H1 (cell line): ENCODE results near the gene KRT23. TPM values are rescaled to one million over a fixed set of nuclear protein-coding genes. Genes with fewer than 3 reads are reported as not detected.

Experiments used
- CBX8 ChIP-seq: fragments of 300-800, 300-1000 bp; sonication (generic); IDR thresholded peaks from 2 replicates; pipeline ENCODE4 v1.7.1; 2016; ENCODE audit warnings: low read depth, low read length, borderline replicate concordance
- ZNF274 ChIP-seq: IDR thresholded peaks from 2 replicates; pipeline ENCODE4 v1.7.0; 2012; ENCODE audit warnings: low read length, borderline replicate concordance; ENCODE audit errors: extremely low read depth
- polyA plus RNA-seq, 7 experiments: library from polyadenylated mRNA; depleted of rRNA in 3 of 7; stranded (reverse) in 5 of 7; unstranded in 2 of 7; fragments of >200 nt in 5 of 7; fragments of 200-250 nt in 2 of 7; gene quantifications; 1 replicate in 5 of 7; 2 replicates in 1 of 7; 4 replicates in 1 of 7; pipeline versions ENCODE4 v1.2.1 to v1.2.3, GENCODE V29; 2011 to 2013; ENCODE audit warnings: missing spikeins in 2 of 7, mixed read lengths in 2 of 7
- total RNA-seq: library from RNA; stranded (reverse); fragmentation: NEBNext Ultra II Directional; extraction: Animal tissue kit (Norgen Biotek cat#: 25700); gene quantifications from 2 replicates; pipeline ENCODE4 v1.2.1, GENCODE V29; 2021

KRT23 gene
- total and polyA plus RNA-seq, 2 of the 8 experiments (the other 6 are each of a cell fraction or from before 2014, with no cell fraction given): not detected

- TF ChIP-seq ZNF274: no peak
- no peak for TF ChIP-seq CBX8
These were observed 54.4 kb downstream of the KRT23 start (continued) for GRCh38 chr17:40883031-40883430.
